OCI-LY3 (cell line): ENCODE measurements around the gene CHSY3.

Experiments
- EZH2phosphoT487 ChIP-seq: fragments of 200-600 bp; shearing (Covaris generic); IDR thresholded peaks from 2 replicates; pipeline ENCODE4 v1.6.1; 2018; ENCODE audit warnings: antibody characterized with exemption, mixed run types, low read depth
- TF ChIP-seq, protein P1 (sequence below): fragments of 200-600, 300-600 bp; sonication (generic); IDR thresholded peaks from 2 replicates; pipeline ENCODE4 v1.5.1; 2014; ENCODE audit warnings: antibody characterized with exemption, low read length, low read depth

DNA sequence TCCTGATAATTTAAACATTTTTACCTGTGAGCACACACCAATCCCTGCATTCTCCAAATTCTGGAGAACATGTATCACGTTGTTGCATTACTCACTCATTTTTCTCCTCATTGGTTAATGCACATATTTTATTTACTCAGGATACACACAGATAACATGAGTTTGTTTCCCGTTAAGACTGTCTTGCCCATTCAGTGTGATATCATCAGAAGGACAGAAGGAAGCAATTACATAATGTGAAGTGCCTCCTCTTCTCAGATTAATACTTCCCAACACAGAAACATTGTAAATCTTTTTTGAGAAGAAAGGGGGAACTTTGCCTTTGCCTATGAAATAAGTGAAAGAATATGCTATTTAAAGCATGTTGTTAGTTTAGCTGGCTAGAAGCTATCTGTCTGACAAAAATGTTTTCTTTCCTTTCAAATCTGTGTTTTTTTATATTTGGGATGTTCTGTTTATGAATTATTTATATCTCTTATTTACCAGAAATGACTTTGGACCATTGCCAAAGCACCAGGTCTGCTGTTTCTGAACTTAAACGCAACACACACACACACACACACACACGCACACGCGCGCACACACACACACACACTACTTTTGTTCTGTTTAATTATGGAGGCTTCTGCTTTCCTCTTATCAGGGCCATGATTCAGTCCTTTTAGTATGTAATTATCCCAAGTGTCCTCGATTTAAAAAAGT, 186.5 kb downstream of the CHSY3 start:
- TF ChIP-seq, protein P1, sequence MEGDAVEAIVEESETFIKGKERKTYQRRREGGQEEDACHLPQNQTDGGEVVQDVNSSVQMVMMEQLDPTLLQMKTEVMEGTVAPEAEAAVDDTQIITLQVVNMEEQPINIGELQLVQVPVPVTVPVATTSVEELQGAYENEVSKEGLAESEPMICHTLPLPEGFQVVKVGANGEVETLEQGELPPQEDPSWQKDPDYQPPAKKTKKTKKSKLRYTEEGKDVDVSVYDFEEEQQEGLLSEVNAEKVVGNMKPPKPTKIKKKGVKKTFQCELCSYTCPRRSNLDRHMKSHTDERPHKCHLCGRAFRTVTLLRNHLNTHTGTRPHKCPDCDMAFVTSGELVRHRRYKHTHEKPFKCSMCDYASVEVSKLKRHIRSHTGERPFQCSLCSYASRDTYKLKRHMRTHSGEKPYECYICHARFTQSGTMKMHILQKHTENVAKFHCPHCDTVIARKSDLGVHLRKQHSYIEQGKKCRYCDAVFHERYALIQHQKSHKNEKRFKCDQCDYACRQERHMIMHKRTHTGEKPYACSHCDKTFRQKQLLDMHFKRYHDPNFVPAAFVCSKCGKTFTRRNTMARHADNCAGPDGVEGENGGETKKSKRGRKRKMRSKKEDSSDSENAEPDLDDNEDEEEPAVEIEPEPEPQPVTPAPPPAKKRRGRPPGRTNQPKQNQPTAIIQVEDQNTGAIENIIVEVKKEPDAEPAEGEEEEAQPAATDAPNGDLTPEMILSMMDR: no peak
- TF ChIP-seq EZH2phosphoT487: no peak
